Measurements from ENCODE around the gene ADAMTS16. TPM values are rescaled to one million over a fixed set of nuclear protein-coding genes. Genes with fewer than 3 reads are reported as not detected.

Gene ADAMTS16
- total RNA-seq, 2 experiments from 2014 or later = not detected

- Mint-ChIP-seq H3K36me3 (ENCODE audit: low read depth) (no peaks in the 10 kb centered on the region), H3K27ac (no peak overlapping the region), H3K9me3 (peaks cover 4% of the 10 kb centered on the region), H3K27me3 (no peaks in the 10 kb centered on the region), H3K4me1 (no peaks in the 10 kb centered on the region), H3K4me3 (no peak overlapping the region)
- ChIA-PET POLR2A (no interaction called here), CTCF (no interaction called here)
- DNase-seq = no peak
Observed at GRCh38 chr5:5295351-5295750, 155.2 kb downstream of the ADAMTS16 start.

- Mint-ChIP-seq H3K4me1 (no peaks in the 10 kb centered on the region), H3K4me3 (no peak overlapping the region), H3K36me3 (ENCODE audit: low read depth) (no peaks in the 10 kb centered on the region), H3K27me3 (no peaks in the 10 kb centered on the region), H3K9me3 (peaks cover 4% of the 10 kb centered on the region), H3K27ac (no peak overlapping the region)
- ChIA-PET CTCF (no interaction called here), POLR2A (no interaction called here)
- DNase-seq = no peak
Observed at GRCh38 chr5:5296051-5296450, 155.9 kb downstream of the ADAMTS16 start.

GRCh38 chr5:5297432-5298067 lies 157.4 kb downstream of the ADAMTS16 start:
- Mint-ChIP-seq H3K27ac (no peak overlapping the region), H3K4me1 (no peaks in the 10 kb centered on the region), H3K36me3 (ENCODE audit: low read depth) (no peaks in the 10 kb centered on the region), H3K4me3 (no peak overlapping the region), H3K27me3 (no peaks in the 10 kb centered on the region), H3K9me3 (peaks cover 4% of the 10 kb centered on the region)
- ChIA-PET POLR2A (no interaction called here), CTCF (no interaction called here)
- no peak for DNase-seq

- H3K4me1 Mint-ChIP-seq = no peaks in the 10 kb centered on the region
- POLR2A ChIA-PET = no interaction called here
- peaks cover 4% of the 10 kb centered on the region for H3K9me3 Mint-ChIP-seq
- CTCF ChIA-PET = no interaction called here
- no peak overlapping the region for H3K4me3 Mint-ChIP-seq
- DNase-seq = no peak
- H3K27me3 Mint-ChIP-seq = no peaks in the 10 kb centered on the region
- no peaks in the 10 kb centered on the region for H3K36me3 Mint-ChIP-seq (ENCODE audit: low read depth)
- H3K27ac Mint-ChIP-seq = no peak overlapping the region
Observed at GRCh38 chr5:5298068-5298633, 158.0 kb downstream of the ADAMTS16 start.

- H3K4me1 Mint-ChIP-seq = no peaks in the 10 kb centered on the region
- peaks cover 8% of the 10 kb centered on the region for H3K9me3 Mint-ChIP-seq
- no peak overlapping the region for H3K4me3 Mint-ChIP-seq
- no peaks in the 10 kb centered on the region for H3K36me3 Mint-ChIP-seq (ENCODE audit: low read depth)
- H3K27me3 Mint-ChIP-seq = no peaks in the 10 kb centered on the region
- DNase-seq = no peak
- no peak overlapping the region for H3K27ac Mint-ChIP-seq
- CTCF ChIA-PET = no interaction called here
- POLR2A ChIA-PET = no interaction called here
Observed at GRCh38 chr5:5298841-5299541, 158.9 kb downstream of the ADAMTS16 start.

GRCh38 chr5:5301176-5301575 lies 161.0 kb downstream of the ADAMTS16 start:
- no peak for DNase-seq

GRCh38 chr5:5302201-5302600 lies 162.1 kb downstream of the ADAMTS16 start:
- no peak overlapping the region for H3K27ac Mint-ChIP-seq
- ChIA-PET POLR2A (no interaction called here), CTCF (no interaction called here)
- H3K4me1 Mint-ChIP-seq = no peaks in the 10 kb centered on the region
- H3K27me3 Mint-ChIP-seq = no peaks in the 10 kb centered on the region
- H3K9me3 Mint-ChIP-seq = peaks cover 9% of the 10 kb centered on the region
- DNase-seq = no peak
- no peaks in the 10 kb centered on the region for H3K36me3 Mint-ChIP-seq (ENCODE audit: low read depth)
- no peak overlapping the region for H3K4me3 Mint-ChIP-seq

More at GRCh38 chr5:5301176-5301575, 161.0 kb downstream of the ADAMTS16 start:
- Mint-ChIP-seq H3K27me3 (no peaks in the 10 kb centered on the region), H3K4me1 (no peaks in the 10 kb centered on the region), H3K4me3 (no peak overlapping the region), H3K27ac (no peak overlapping the region), H3K9me3 (peaks cover 9% of the 10 kb centered on the region), H3K36me3 (ENCODE audit: low read depth) (no peaks in the 10 kb centered on the region)
- CTCF ChIA-PET = no interaction called here
- POLR2A ChIA-PET = no interaction called here

GRCh38 chr5:5303242-5303641 lies 163.1 kb downstream of the ADAMTS16 start:
- Mint-ChIP-seq H3K27ac (no peak overlapping the region), H3K4me1 (no peaks in the 10 kb centered on the region), H3K9me3 (peaks cover 9% of the 10 kb centered on the region), H3K36me3 (ENCODE audit: low read depth) (no peaks in the 10 kb centered on the region), H3K27me3 (no peaks in the 10 kb centered on the region), H3K4me3 (no peak overlapping the region)
- DNase-seq = no peak
- POLR2A ChIA-PET = no interaction called here
- CTCF ChIA-PET = no interaction called here

GRCh38 chr5:5304361-5305020 lies 164.4 kb downstream of the ADAMTS16 start:
- H3K27ac Mint-ChIP-seq = no peak overlapping the region
- H3K36me3 Mint-ChIP-seq (ENCODE audit: low read depth) = no peaks in the 10 kb centered on the region
- DNase-seq = no peak
- peaks cover 5% of the 10 kb centered on the region for H3K9me3 Mint-ChIP-seq
- H3K27me3 Mint-ChIP-seq = no peaks in the 10 kb centered on the region
- ChIA-PET POLR2A (no interaction called here), CTCF (no interaction called here)
- H3K4me1 Mint-ChIP-seq = no peaks in the 10 kb centered on the region
- H3K4me3 Mint-ChIP-seq = no peak overlapping the region

GRCh38 chr5:5306696-5307095 lies 166.6 kb downstream of the ADAMTS16 start:
- Mint-ChIP-seq H3K9me3 (peaks cover 5% of the 10 kb centered on the region), H3K4me3 (no peak overlapping the region), H3K27ac (no peak overlapping the region), H3K36me3 (ENCODE audit: low read depth) (no peaks in the 10 kb centered on the region), H3K4me1 (no peaks in the 10 kb centered on the region), H3K27me3 (no peaks in the 10 kb centered on the region)
- no peak for DNase-seq
- ChIA-PET CTCF (no interaction called here), POLR2A (no interaction called here)

GRCh38 chr5:5308319-5308718 lies 168.2 kb downstream of the ADAMTS16 start:
- ChIA-PET CTCF (no interaction called here), POLR2A (no interaction called here)
- H3K4me1 Mint-ChIP-seq = no peaks in the 10 kb centered on the region
- no peak overlapping the region for H3K27ac Mint-ChIP-seq
- no peak overlapping the region for H3K4me3 Mint-ChIP-seq
- H3K36me3 Mint-ChIP-seq (ENCODE audit: low read depth) = no peaks in the 10 kb centered on the region
- no peak for DNase-seq
- no peaks in the 10 kb centered on the region for H3K27me3 Mint-ChIP-seq
- peaks cover 5% of the 10 kb centered on the region for H3K9me3 Mint-ChIP-seq

- no peak overlapping the region for H3K27ac Mint-ChIP-seq
Observed at GRCh38 chr5:5309645-5310044, 169.5 kb downstream of the ADAMTS16 start.

GRCh38 chr5:5313101-5313635 lies 173.0 kb downstream of the ADAMTS16 start:
- H3K4me3 Mint-ChIP-seq = no peak overlapping the region
- no peaks in the 10 kb centered on the region for H3K4me1 Mint-ChIP-seq
- POLR2A ChIA-PET = no interaction called here
- CTCF ChIA-PET = no interaction called here
- H3K27me3 Mint-ChIP-seq = no peaks in the 10 kb centered on the region
- no peaks in the 10 kb centered on the region for H3K9me3 Mint-ChIP-seq
- no peak overlapping the region for H3K27ac Mint-ChIP-seq
- DNase-seq = no peak
- no peaks in the 10 kb centered on the region for H3K36me3 Mint-ChIP-seq (ENCODE audit: low read depth)

More at GRCh38 chr5:5309645-5310044, 169.5 kb downstream of the ADAMTS16 start:
- H3K36me3 Mint-ChIP-seq (ENCODE audit: low read depth) = no peaks in the 10 kb centered on the region
- no peaks in the 10 kb centered on the region for H3K9me3 Mint-ChIP-seq
- DNase-seq = no peak
- H3K27me3 Mint-ChIP-seq = no peaks in the 10 kb centered on the region
- CTCF ChIA-PET = no interaction called here
- H3K4me3 Mint-ChIP-seq = no peak overlapping the region
- no peaks in the 10 kb centered on the region for H3K4me1 Mint-ChIP-seq
- POLR2A ChIA-PET = no interaction called here
